NB4 (cell line): ENCODE measurements around the gene MROH8.

Experiments
- MAX ChIP-seq: IDR thresholded peaks from 2 replicates; pipeline ENCODE4 v1.6.1; 2011; ENCODE audit warnings: low read depth, low read length
- MYC ChIP-seq: IDR thresholded peaks from 2 replicates; pipeline ENCODE4 v1.6.1; 2011; ENCODE audit warnings: low read depth, low read length
- POLR2A ChIP-seq: IDR thresholded peaks from 2 replicates; pipeline ENCODE4 v1.6.1; 2011; ENCODE audit warnings: mild to moderate bottlenecking; ENCODE audit not compliant: insufficient read length; ENCODE audit errors: extremely low read depth
- TF ChIP-seq, protein P1 (sequence below): IDR thresholded peaks from one replicate; pipeline ENCODE4 v1.5.1; 2012; ENCODE audit warnings: low read depth, low read length

GRCh38 chr20:37193226-37193625 lies 13.9 kb upstream of the MROH8 start:
- TF ChIP-seq, protein P1, sequence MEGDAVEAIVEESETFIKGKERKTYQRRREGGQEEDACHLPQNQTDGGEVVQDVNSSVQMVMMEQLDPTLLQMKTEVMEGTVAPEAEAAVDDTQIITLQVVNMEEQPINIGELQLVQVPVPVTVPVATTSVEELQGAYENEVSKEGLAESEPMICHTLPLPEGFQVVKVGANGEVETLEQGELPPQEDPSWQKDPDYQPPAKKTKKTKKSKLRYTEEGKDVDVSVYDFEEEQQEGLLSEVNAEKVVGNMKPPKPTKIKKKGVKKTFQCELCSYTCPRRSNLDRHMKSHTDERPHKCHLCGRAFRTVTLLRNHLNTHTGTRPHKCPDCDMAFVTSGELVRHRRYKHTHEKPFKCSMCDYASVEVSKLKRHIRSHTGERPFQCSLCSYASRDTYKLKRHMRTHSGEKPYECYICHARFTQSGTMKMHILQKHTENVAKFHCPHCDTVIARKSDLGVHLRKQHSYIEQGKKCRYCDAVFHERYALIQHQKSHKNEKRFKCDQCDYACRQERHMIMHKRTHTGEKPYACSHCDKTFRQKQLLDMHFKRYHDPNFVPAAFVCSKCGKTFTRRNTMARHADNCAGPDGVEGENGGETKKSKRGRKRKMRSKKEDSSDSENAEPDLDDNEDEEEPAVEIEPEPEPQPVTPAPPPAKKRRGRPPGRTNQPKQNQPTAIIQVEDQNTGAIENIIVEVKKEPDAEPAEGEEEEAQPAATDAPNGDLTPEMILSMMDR: no peak
- TF ChIP-seq POLR2A (no peak), MAX (no peak), MYC (no peak)
